Smooth muscle cell (in vitro differentiated cells): ENCODE data around the gene NGEF. TPM values are rescaled to one million over a fixed set of nuclear protein-coding genes. Genes with fewer than 3 reads are reported as not detected.

ENCODE experiments used
- DNase-seq: peaks from one replicate; lab custom pipeline; 2025; ENCODE audit not compliant: unreplicated experiment; lab: John Stamatoyannopoulos, UW
- H2AFZ ChIP-seq: fragments of 200-600 bp; sonication (generic); 2 replicates; pipeline ENCODE4 v1.6.0; 2016; ENCODE audit warnings: antibody characterized with exemption, low read depth, mild to moderate bottlenecking
- H3F3A ChIP-seq: fragments of 200-600 bp; sonication (generic); 2 replicates; pipeline ENCODE4 v1.6.0; 2017; ENCODE audit warnings: antibody characterized with exemption, low read depth
- H3K27ac ChIP-seq: fragments of 200-600 bp; sonication (generic); 2 replicates; pipeline ENCODE4 v1.5.1; 2016; ENCODE audit warnings: low read depth, mild to moderate bottlenecking
- H3K27me3 ChIP-seq: fragments of 200-600 bp; sonication (generic); 2 replicates; pipeline ENCODE4 v1.6.1; 2016; ENCODE audit warnings: low read depth, mild to moderate bottlenecking
- H3K36me3 ChIP-seq: fragments of 200-600 bp; sonication (generic); 2 replicates; pipeline ENCODE4 v1.5.1; 2016; ENCODE audit warnings: low read depth
- H3K4me1 ChIP-seq: fragments of 200-600 bp; sonication (generic); 2 replicates; pipeline ENCODE4 v1.5.1; 2016; ENCODE audit warnings: low read depth
- H3K4me2 ChIP-seq: fragments of 200-600 bp; sonication (generic); 2 replicates; pipeline ENCODE4 v1.6.0; 2016; ENCODE audit warnings: mild to moderate bottlenecking
- H3K4me3 ChIP-seq: fragments of 200-600 bp; sonication (generic); 2 replicates; pipeline ENCODE4 v1.5.1; 2016; ENCODE audit warnings: mild to moderate bottlenecking
- H3K79me2 ChIP-seq: fragments of 200-600 bp; sonication (generic); 2 replicates; pipeline ENCODE4 v1.6.0; 2016; ENCODE audit warnings: low read depth, mild to moderate bottlenecking
- H3K9ac ChIP-seq: fragments of 200-600 bp; sonication (generic); 2 replicates; pipeline ENCODE4 v1.6.0; 2016; ENCODE audit warnings: low read depth
- H3K9me3 ChIP-seq: fragments of 200-600 bp; sonication (generic); replicated peaks from 2 replicates; pipeline ENCODE4 v1.5.1; 2016; ENCODE audit warnings: low read depth
- H4K20me1 ChIP-seq: fragments of 200-600 bp; sonication (generic); 2 replicates; pipeline ENCODE4 v1.6.0; 2016; ENCODE audit warnings: low read depth
- WGBS: methylation state at CpG from one replicate; pipeline ENCODE4 v1.1.7; 2016; ENCODE audit warnings: low lambda C conversion rate; 5-methylcytosine and 5-hydroxymethylcytosine counted together
- polyA plus RNA-seq: library from polyadenylated mRNA; unstranded; fragments of >200 nt; fragmentation: Nextera tagmentation; extraction: Ambion mirVana; gene quantifications from 2 replicates; pipeline ENCODE4 v1.2.1, GENCODE V29; 2016
- total RNA-seq: library from RNA; depleted of rRNA; stranded (reverse); fragments of >200 nt; gene quantifications from 2 replicates; pipeline ENCODE4 v1.2.3, GENCODE V29; 2014
- TF ChIP-seq, protein P1 (sequence below): fragments of 200-600 bp; sonication (generic); IDR thresholded peaks from 2 replicates; pipeline ENCODE4 v1.5.1; 2017; ENCODE audit warnings: borderline replicate concordance, mild to moderate bottlenecking, antibody characterized with exemption; ENCODE audit not compliant: insufficient read depth, poor library complexity, severe bottlenecking

NGEF gene
- total and polyA plus RNA-seq, 2 experiments from 2014 or later = 0.09 TPM; not detected in 1

DNA sequence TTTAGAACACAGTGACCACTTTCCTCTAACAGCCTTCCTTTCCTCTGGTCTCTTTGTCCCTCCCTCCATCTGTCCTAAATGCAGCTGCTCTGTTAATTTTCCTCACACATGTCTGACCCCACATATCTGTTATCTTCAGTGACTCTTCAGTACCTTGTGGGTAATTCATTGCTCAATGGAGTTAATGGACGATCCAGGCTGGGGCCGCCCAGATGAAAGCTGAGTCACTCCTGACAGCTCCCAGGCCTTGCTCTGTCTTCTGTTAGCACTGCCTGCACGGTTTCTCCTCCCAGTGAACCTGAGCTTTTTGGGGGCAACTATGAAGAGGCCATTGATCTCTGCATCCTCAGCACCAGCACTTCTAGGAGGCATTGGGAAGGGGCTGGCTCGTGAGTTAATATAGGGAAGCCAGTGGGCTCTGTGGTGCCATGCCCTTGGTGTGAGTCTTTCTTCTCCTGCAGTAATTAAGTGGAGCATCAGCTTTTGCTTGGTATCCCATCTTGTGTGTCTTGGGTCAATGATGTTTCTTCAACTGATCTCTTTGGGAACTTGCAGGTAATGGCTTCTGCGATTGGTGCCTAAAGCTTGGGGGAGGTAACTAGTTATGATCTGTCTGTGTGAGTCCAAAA lies 75.7 kb downstream of the NGEF start:
- no peak for DNase-seq
- Histone ChIP-seq H3F3A (no peaks in the 10 kb centered on the region), H3K4me1 (no peaks in the 10 kb centered on the region), H3K9me3 (no peaks in the 10 kb centered on the region), H3K27ac (no peak overlapping the region), H4K20me1 (no peaks in the 10 kb centered on the region), H3K36me3 (no peaks in the 10 kb centered on the region), H3K27me3 (peaks cover 16% of the 10 kb centered on the region), H2AFZ (no peak overlapping the region), H3K9ac (no peak overlapping the region), H3K4me3 (no peak overlapping the region), H3K4me2 (no peak overlapping the region), H3K79me2 (no peaks in the 10 kb centered on the region)
- whole genome bisulfite sequencing = 41% methylated on average over 5 of the region's 5 CpGs
- TF ChIP-seq, protein P1, sequence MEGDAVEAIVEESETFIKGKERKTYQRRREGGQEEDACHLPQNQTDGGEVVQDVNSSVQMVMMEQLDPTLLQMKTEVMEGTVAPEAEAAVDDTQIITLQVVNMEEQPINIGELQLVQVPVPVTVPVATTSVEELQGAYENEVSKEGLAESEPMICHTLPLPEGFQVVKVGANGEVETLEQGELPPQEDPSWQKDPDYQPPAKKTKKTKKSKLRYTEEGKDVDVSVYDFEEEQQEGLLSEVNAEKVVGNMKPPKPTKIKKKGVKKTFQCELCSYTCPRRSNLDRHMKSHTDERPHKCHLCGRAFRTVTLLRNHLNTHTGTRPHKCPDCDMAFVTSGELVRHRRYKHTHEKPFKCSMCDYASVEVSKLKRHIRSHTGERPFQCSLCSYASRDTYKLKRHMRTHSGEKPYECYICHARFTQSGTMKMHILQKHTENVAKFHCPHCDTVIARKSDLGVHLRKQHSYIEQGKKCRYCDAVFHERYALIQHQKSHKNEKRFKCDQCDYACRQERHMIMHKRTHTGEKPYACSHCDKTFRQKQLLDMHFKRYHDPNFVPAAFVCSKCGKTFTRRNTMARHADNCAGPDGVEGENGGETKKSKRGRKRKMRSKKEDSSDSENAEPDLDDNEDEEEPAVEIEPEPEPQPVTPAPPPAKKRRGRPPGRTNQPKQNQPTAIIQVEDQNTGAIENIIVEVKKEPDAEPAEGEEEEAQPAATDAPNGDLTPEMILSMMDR = no peak

DNA sequence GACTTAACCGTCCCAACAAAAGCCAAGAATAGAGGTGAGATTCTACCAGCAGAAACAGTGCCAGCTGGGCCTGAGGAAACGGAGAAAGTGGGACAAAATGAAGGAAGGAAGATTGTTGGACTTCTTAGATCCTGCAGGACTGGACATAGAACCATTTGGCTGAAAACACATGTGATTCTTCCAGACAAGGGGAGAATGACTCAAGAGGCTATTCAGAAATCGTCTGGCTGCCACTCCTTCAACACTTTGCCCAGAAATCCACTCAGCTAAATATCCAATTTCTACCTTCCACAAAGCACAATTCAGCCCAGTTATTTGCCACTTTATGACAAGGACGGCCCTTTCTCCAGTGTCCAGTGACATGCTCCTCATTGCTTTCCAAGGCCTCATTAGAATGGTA lies 81.4 kb downstream of the NGEF start:
- peaks cover 59% of the 10 kb centered on the region for H3K27me3 ChIP-seq
- no peaks in the 10 kb centered on the region for H3K36me3 ChIP-seq
- no peak overlapping the region for H3K27ac ChIP-seq
- DNase-seq = no peak
- H3K4me2 ChIP-seq = no peak overlapping the region
- H3K9ac ChIP-seq = no peak overlapping the region
- 72% methylated on average over 4 of the region's 4 CpGs for WGBS
- TF ChIP-seq, protein P1 = no peak
- H3K4me3 ChIP-seq = no peak overlapping the region
- H3K4me1 ChIP-seq = peaks cover 13% of the 10 kb centered on the region
- H4K20me1 ChIP-seq = no peaks in the 10 kb centered on the region
- no peak overlapping the region for H2AFZ ChIP-seq
- no peaks in the 10 kb centered on the region for H3K79me2 ChIP-seq
- no peaks in the 10 kb centered on the region for H3K9me3 ChIP-seq
- no peaks in the 10 kb centered on the region for H3F3A ChIP-seq

DNA sequence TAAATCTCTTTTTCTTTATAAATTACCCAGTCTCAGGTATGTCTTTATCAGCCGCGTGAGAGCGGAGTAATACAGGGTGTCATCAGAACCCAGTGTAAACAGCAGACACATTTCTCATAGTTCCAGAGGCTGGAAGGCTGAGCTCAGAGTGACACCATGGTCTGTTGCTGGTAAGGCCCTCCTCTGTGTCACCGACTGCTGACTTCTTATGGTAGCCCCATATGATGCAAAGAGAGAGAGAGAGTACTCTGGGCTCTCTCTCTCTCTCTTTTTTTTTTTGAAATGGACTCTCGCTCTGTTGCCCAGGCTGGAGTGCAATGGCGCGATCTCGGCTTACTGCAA lies 83.0 kb downstream of the NGEF start:
- 100% methylated on average over 5 of the region's 8 CpGs for WGBS
- no peaks in the 10 kb centered on the region for H3K36me3 ChIP-seq
- no peak for DNase-seq
- no peaks in the 10 kb centered on the region for H3K9me3 ChIP-seq
- H3F3A ChIP-seq = no peaks in the 10 kb centered on the region
- H3K27me3 ChIP-seq = peaks cover 65% of the 10 kb centered on the region
- no peak overlapping the region for H3K27ac ChIP-seq
- H3K4me1 ChIP-seq = peaks cover 26% of the 10 kb centered on the region
- no peaks in the 10 kb centered on the region for H3K79me2 ChIP-seq
- H3K9ac ChIP-seq = no peak overlapping the region
- TF ChIP-seq, protein P1 = no peak
- no peak overlapping the region for H3K4me3 ChIP-seq
- no peak overlapping the region for H3K4me2 ChIP-seq
- H4K20me1 ChIP-seq = no peaks in the 10 kb centered on the region
- no peak overlapping the region for H2AFZ ChIP-seq
